GM18526 (cell line): ENCODE results near the gene TRNP1.

Experiments used
- POLR2A ChIP-seq: IDR thresholded peaks from 3 replicates; pipeline ENCODE4 v1.6.1; 2011; ENCODE audit not compliant: insufficient read length; ENCODE audit errors: extremely low read depth

TRNP1 gene

DNA sequence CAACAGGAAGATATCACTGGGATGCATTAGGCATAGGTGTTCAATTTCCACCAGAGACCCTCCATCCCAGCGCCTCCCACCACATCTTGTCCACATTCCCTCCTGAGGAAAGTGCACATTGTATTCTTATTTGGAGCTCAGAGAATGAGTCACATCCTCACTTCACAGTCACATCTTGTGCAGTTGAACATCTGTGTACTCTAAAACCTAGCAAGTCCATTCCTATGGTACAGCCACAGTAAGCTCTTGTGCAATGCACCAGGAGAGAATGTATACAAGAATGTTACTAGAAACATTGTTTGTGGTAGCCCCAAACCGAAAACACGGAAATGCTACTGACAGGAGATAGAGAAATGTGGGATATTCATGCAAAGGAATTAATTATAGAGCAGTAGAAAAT lies 31.7 kb upstream of the TRNP1 start:
- no peak for TF ChIP-seq POLR2A

DNA sequence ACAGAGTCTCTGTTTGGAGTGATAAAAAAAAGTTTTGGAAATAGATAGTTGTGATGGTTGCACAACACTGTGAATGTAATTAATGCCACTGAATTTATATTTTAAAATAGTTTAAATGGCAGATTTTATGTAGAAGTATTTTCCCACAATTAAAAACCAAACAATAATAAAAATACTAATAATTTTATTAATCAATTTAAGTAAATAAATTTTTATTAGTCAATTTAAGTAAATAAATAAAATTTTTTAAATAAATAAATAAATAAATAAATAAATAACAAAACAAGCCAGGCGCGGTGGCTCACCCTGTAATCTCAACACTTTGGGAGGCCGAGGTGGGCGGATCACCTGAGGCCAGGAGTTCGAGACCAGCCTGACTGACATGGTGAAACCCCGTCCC lies 28.3 kb upstream of the TRNP1 start:
- no peak for TF ChIP-seq POLR2A

GRCh38 chr1:26965628-26966027 lies 27.9 kb upstream of the TRNP1 start:
- no peak for TF ChIP-seq POLR2A

GRCh38 chr1:26970810-26971209 lies 22.7 kb upstream of the TRNP1 start:
- no peak for TF ChIP-seq POLR2A

- TF ChIP-seq POLR2A, result no peak
These were observed 21.9 kb upstream of the TRNP1 start for GRCh38 chr1:26971590-26971989.

DNA sequence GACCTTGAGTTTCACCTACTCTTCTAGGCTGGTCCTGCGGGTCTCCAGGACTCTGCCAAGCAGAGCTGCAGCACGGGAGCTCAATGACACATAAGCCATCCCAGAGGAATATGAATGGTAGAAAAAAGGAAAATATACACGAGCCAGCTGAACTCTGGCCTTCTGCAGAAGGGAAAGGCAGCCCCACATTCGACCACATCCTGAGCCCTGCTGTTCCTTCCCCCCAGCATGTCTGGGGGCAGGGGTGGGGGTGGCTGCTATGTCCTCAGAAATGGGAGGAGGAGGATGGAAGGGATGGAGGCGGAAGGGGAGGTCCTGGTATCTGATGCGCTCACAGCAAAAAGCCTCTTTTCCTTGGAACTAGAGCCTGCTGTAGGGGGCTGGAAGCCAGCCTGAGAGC lies 21.1 kb upstream of the TRNP1 start:
- no peak for TF ChIP-seq POLR2A

DNA sequence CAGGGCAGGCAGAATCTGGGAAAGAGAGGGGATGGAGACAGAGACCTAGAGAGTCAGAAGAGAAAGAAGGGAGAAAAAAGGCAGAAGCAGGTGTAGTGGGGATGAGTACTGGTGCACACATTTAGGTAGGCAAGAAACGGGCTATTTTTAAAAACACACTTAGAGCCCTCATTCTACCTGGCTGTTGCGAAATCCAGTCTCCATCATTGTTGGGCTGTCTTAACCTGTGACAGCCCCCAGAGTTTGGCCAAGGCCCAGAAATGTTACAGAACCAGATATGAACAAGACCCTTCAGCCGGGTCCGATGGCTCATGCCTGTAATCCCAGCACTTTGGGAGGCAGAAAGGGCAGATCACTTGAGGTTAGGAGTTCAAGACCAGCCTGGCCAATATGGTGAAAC lies 20.7 kb upstream of the TRNP1 start:
- no peak for TF ChIP-seq POLR2A

- no peak for TF ChIP-seq POLR2A
These were observed 16.6 kb upstream of the TRNP1 start for GRCh38 chr1:26976621-26977510.

GRCh38 chr1:26978901-26979300 lies 14.6 kb upstream of the TRNP1 start:
- TF ChIP-seq POLR2A, result no peak

DNA sequence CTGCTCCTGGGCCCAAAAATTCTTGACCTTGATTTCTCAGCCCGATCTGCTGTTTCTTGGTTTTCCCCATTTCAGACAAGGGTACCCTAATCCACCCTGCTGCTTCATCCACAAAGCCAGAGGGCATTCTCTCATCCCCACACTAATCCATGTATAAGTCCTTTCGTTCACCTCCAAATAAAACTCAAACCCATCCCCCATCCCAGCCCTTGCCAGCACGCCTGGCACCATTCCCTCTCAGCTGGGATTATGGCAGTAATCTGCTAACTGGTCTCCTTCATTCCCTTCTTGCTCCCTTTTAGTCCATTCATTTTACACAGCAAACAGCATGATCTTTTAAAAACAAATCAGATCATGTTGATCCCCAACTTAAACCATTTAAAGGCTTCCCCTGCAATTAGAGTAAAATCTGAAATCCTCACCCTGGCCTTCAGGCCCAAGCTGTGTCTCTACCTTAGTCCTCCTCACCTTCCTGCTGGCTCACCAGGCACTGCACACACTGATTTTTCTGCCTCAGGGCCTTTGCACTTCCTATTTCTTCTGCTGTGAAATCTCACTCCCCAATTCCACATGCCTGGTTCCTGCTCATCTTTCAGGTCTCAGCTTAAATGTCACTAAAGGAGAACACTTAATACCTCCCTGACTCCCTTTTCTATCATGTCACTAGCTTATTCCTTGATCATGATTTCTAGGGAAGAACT lies 12.2 kb upstream of the TRNP1 start:
- TF ChIP-seq POLR2A, result no peak

GRCh38 chr1:26983863-26984262 lies 9.6 kb upstream of the TRNP1 start:
- no peak for TF ChIP-seq POLR2A

DNA sequence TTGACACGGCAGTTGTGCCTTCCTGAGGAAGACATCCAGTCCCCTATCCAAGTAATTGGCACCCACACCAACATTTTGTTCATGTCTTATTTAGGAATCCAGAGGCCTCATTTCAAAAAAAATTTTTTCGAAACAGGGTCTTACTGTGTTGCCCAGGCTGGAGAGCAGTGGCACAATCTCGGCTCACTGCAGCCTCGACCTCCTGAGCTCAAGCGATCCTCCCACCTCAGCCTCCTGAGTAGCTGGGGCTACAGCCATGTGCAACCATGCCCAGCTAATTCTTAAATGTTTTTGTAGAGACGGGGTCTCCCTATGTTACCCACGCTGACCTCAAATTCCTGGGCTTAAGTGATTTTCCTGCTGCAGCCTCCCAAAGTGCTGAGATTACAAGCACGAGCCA lies 9.2 kb upstream of the TRNP1 start:
- no peak for TF ChIP-seq POLR2A

DNA sequence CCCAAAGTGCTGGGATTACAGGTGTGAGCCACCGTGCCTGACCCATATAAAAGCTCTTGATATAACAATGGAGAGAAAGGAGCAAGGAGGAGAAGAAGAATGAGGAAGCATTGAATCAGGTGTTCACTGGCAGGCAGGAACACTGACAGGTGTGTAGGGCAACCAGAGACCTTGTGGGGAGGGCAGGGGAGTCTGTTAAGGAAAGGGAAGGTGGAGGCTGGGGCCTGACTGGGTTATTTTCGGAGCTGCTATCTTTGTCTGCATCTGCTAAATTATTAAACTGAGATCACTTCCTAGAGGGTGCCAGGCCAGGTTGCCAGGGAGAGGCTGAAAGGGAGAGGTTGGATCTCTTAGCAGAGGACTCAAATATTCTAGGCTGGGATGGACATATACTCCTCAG lies 6.8 kb upstream of the TRNP1 start:
- no peak for TF ChIP-seq POLR2A

GRCh38 chr1:26991310-26992116 lies 2.0 kb upstream of the TRNP1 start:
- TF ChIP-seq POLR2A, result no peak

DNA sequence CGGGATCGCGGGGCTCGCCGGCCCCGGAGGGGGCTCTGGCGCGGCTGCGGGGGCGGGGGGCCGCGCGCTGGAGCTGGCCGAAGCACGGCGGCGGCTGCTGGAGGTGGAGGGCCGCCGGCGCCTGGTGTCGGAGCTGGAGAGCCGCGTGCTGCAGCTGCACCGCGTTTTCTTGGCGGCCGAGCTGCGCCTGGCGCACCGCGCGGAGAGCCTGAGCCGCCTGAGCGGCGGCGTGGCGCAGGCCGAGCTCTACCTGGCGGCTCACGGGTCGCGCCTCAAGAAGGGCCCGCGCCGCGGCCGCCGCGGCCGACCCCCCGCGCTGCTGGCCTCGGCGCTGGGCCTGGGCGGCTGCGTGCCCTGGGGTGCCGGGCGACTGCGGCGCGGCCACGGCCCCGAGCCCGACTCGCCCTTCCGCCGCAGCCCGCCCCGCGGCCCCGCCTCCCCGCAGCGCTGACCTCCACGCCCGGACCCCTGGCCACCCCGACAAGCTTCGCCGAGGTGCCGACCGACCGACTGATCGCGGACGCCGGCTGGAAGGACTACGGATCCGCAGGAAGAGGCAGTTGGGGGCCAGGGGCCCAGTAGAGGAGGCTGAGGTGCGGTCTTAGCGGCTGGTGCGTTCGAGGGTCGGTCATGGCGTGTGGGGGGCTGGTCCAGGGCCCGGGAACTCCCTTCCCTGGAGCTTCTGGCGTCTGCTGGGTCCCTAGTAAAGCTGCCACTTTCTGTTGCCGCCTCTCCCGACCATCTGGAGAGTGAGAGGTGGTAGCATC lies 711 bp downstream of the TRNP1 start:
- TF ChIP-seq POLR2A, result no peak
